Kidney (tissue), 14 donors: ENCODE results near the gene PTPN18. TPM values are rescaled to one million over a fixed set of nuclear protein-coding genes. Genes with fewer than 3 reads are reported as not detected.

Experiments used
- DNase-seq, 5 donors: peaks; one replicate each; pipeline ENCODE4 v3.0.0-alpha.2; 2013 to 2020
- FAIRE-seq: peaks from 2 replicates; lab custom pipeline; 2012; peaks lifted over from hg19 to GRCh38; lab: Jason Lieb, UNC
- H3K27ac ChIP-seq, 2 donors: one replicate each; pipeline ENCODE4 v1.7.0; 2013; ENCODE audit warnings: low read depth in 2 of 2, low read length in 2 of 2, inconsistent platforms in 1 of 2
- H3K27me3 ChIP-seq: one replicate; pipeline ENCODE4 v1.7.1; 2013; ENCODE audit warnings: low read length, inconsistent platforms; ENCODE audit not compliant: control insufficient read depth, insufficient read depth
- H3K36me3 ChIP-seq, 3 donors: one replicate each; pipeline versions ENCODE4 v1.7.0 to v1.7.1; 2013; ENCODE audit warnings: low read length in 3 of 3, control low read depth in 1 of 3, inconsistent platforms in 1 of 3; ENCODE audit not compliant: insufficient read depth in 3 of 3, control insufficient read depth in 2 of 3
- H3K4me1 ChIP-seq, 3 donors: one replicate each; pipeline versions ENCODE4 v1.7.0 to v1.7.1; 2013; ENCODE audit warnings: low read length in 3 of 3, inconsistent platforms in 1 of 3, low read depth in 1 of 3; ENCODE audit not compliant: control insufficient read depth in 2 of 3, insufficient read depth in 2 of 3
- H3K4me3 ChIP-seq, 3 donors: one replicate each; pipeline versions ENCODE4 v1.7.0 to v1.8.1; 2013; ENCODE audit warnings: low read length in 3 of 3, control low read depth in 1 of 3, inconsistent platforms in 1 of 3
- H3K9ac ChIP-seq, 3 donors: one replicate each; pipeline versions ENCODE4 v1.7.0 to v1.7.1; 2013; ENCODE audit warnings: low read length in 3 of 3, control low read depth in 1 of 3, inconsistent platforms in 1 of 3
- H3K9me3 ChIP-seq, 3 donors: one replicate each; pipeline versions ENCODE4 v1.7.0 to v1.7.1; 2013; ENCODE audit warnings: low read length in 3 of 3, control low read depth in 1 of 3, inconsistent platforms in 1 of 3; ENCODE audit not compliant: control insufficient read depth in 2 of 3, insufficient read depth in 1 of 3
- intact Hi-C: fragments of 100-400 bp; cut with DNase I; formaldehyde crosslinking; loops from one replicate; pipeline ENCODE4 v1.11.1; 2022
- polyA plus RNA-seq: library from polyadenylated mRNA; stranded (reverse); fragments of 350-450 nt; fragmentation: Illumina TruSeq; extraction: RNeasy Lipid Tissue Mini Kit (QIAGEN cat#74804); gene quantifications from one replicate; pipeline ENCODE4 v1.2.3, GENCODE V29; 2014; ENCODE audit warnings: low read depth, low replicate concordance; ENCODE audit not compliant: insufficient read depth
- total RNA-seq: library from RNA; stranded (reverse); fragmentation: NEBNext Ultra II Directional; extraction: Animal tissue kit (Norgen Biotek cat#: 25700); gene quantifications from one replicate; pipeline ENCODE4 v1.2.1, GENCODE V29; 2021
- TF ChIP-seq, protein P1 (sequence below): IDR thresholded peaks from 3 replicates; pipeline ENCODE4 v1.5.1; 2012; ENCODE audit warnings: mild to moderate bottlenecking, moderate library complexity, borderline replicate concordance; ENCODE audit not compliant: insufficient read depth; ENCODE audit errors: extremely low read depth
- donor health status: control.
- donor health status: control.
- donor health status: control.
- donor health status: control.
- donor health status: control.
- donor health status: DM: yes; HTN: yes; CAD: no.
- donor health status: Normal renal cell carcinoma (clear cell type).

PTPN18 gene
- total and polyA plus RNA-seq, 2 donors from 2014 or later, result 34.8 to 89.2 TPM

DNA sequence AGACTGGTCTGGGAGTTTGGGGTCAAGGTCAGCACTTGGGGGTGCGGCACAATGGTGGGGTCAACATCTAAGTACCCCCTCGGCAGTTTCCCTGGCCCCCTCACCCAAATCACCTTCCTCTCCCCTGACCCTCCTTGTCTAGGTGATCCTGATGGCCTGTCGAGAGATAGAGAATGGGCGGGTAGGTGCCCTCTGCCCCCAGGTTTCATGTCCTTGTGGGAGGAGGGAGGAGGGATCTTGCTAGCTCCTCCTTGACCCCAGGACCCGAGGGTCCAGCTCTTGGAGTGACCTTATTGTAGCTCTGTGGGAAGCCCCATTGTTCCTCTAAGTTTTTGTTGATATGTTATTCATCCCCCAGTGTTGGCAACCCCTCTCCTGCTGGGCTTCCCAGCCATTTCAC lies 3.6 kb downstream of the PTPN18 start:
- Histone ChIP-seq H3K9me3 (no peaks in the 10 kb centered on the region), H3K27ac (no peak overlapping the region), H3K36me3 (no peaks in the 10 kb centered on the region), H3K4me3 (no peak overlapping the region), H3K4me1 (peaks cover 0 to 7% (median 4%) of the 10 kb centered on the region in 3 donors), H3K27me3 (no peaks in the 10 kb centered on the region), H3K9ac (no peak overlapping the region)
- TF ChIP-seq, protein P1, sequence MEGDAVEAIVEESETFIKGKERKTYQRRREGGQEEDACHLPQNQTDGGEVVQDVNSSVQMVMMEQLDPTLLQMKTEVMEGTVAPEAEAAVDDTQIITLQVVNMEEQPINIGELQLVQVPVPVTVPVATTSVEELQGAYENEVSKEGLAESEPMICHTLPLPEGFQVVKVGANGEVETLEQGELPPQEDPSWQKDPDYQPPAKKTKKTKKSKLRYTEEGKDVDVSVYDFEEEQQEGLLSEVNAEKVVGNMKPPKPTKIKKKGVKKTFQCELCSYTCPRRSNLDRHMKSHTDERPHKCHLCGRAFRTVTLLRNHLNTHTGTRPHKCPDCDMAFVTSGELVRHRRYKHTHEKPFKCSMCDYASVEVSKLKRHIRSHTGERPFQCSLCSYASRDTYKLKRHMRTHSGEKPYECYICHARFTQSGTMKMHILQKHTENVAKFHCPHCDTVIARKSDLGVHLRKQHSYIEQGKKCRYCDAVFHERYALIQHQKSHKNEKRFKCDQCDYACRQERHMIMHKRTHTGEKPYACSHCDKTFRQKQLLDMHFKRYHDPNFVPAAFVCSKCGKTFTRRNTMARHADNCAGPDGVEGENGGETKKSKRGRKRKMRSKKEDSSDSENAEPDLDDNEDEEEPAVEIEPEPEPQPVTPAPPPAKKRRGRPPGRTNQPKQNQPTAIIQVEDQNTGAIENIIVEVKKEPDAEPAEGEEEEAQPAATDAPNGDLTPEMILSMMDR, result no peak
- DNase-seq (no peak), FAIRE-seq (no peak)
- intact Hi-C loops, result no loop called here

DNA sequence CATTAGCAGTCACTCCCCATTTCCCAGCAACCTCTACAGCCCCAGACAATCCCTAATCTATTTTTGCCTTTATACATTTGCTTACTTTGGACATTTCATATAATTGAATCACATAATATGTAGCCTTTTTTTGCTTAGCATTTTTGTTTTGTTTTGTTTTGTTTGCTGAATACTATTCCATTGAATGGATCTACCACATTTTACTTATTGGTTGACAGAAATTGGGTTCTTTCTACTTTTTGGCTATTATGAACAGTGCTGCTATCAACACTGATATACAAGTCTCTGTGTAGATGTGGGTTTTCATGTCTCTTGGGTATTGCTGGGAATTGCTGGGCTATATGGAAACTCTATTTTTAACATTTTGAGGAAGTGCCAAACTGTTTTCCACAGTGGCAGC lies 7.6 kb downstream of the PTPN18 start:
- intact Hi-C loops, result no loop called here
- FAIRE-seq, result no peak
- TF ChIP-seq, protein P1, result no peak
- H3K27me3 ChIP-seq, result no peaks in the 10 kb centered on the region
- H3K4me1 ChIP-seq, result no peaks in the 10 kb centered on the region
- no peak for DNase-seq
- H3K36me3 ChIP-seq, result no peaks in the 10 kb centered on the region
- no peaks in the 10 kb centered on the region for H3K9me3 ChIP-seq
- H3K4me3 ChIP-seq, result no peak overlapping the region
- H3K27ac ChIP-seq, result no peak overlapping the region
- no peak overlapping the region for H3K9ac ChIP-seq

DNA sequence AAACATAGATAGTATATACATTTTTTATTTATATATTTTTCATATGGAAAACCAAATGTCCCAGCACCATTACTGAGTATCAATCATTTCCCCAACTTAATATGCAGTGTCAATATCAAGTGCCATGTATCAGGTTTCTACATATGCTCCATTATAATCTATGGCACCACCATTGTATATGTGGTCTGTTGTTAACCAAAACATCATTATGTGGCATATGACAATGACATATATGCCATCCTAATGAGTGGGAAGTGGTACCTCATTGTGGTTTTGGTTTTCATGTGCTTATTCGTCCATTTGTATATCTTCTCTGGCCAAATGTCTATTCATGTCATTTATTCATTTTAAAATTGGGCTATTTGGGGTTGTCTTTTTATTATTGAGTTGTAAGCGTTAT lies 9.2 kb downstream of the PTPN18 start:
- intact Hi-C loops, result no loop called here
- Histone ChIP-seq H3K36me3 (no peaks in the 10 kb centered on the region), H3K27me3 (no peaks in the 10 kb centered on the region), H3K4me3 (no peak overlapping the region), H3K9ac (no peak overlapping the region), H3K9me3 (no peaks in the 10 kb centered on the region), H3K4me1 (no peaks in the 10 kb centered on the region), H3K27ac (no peak overlapping the region)
- TF ChIP-seq, protein P1, result no peak
- DNase-seq (no peak), FAIRE-seq (no peak)

DNA sequence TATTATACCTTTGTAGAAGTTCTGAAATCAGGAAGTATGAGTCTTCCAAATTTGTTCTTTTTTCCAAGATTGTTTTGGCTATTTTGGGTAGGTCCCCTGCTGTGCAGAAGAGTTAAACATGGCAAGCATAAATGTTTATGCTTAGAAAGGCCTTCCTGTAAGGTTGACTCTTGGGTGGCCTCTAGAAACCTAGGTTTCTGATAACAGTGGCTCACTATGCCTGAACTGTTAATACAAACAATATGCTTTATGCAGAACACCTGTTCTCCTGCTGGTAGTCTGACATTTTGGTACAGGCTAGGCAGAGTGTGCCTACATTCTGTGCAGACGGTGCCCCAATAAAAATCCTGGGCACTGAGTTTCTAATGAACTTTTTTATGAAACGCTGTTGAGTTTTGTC lies 10.1 kb downstream of the PTPN18 start:
- H3K4me1 ChIP-seq, result peaks cover 0 to 3% (median under 1%) of the 10 kb centered on the region in 3 donors
- TF ChIP-seq, protein P1, result no peak
- intact Hi-C loops, result no loop called here
- no peaks in the 10 kb centered on the region for H3K9me3 ChIP-seq
- no peak overlapping the region for H3K9ac ChIP-seq
- no peaks in the 10 kb centered on the region for H3K27me3 ChIP-seq
- H3K36me3 ChIP-seq, result peaks cover 0 to 3% (median 0%) of the 10 kb centered on the region in 3 donors
- H3K27ac ChIP-seq, result no peak overlapping the region
- FAIRE-seq, result no peak
- no peak overlapping the region for H3K4me3 ChIP-seq
- no peak for DNase-seq
